Stimulated activated CD4-positive, alpha-beta T cell treated with anti-CD3 and anti-CD28 coated beads, Interleukin-2, amount 100 ng/mL, for 4 hours (primary cell): ENCODE measurements around the gene RELT.
"Not testable (repeated sequence)": the region's sequence is repeated elsewhere in the genome, so short reads cannot be mapped to it uniquely, and the experiment has no call there.

ENCODE experiments used
- DNase-seq: peaks from one replicate; pipeline ENCODE4 v3.0.0-alpha.2; 2020; ENCODE audit warnings: low read depth

RELT gene

GRCh38 chr11:73436859-73437258, 60.7 kb downstream of the RELT start:
- DNase-seq, result not testable (repeated sequence)

GRCh38 chr11:73439002-73439843, 63.0 kb downstream of the RELT start:
- no peak for DNase-seq

- no peak for DNase-seq
These were observed 69.8 kb downstream of the RELT start for GRCh38 chr11:73445980-73446379.

GRCh38 chr11:73446766-73447165, 70.6 kb downstream of the RELT start:
- DNase-seq, result no peak
